PC-9 (cell line): Measurements from ENCODE around the gene CD48.

Experiments used
- EZH2 ChIP-seq: fragments of 200-600 bp; sonication (generic); IDR thresholded peaks from 2 replicates; pipeline ENCODE4 v1.8.0; 2017; ENCODE audit warnings: antibody characterized with exemption, low read depth
- TF ChIP-seq, protein P1 (sequence below): fragments of 200-600 bp; sonication (generic); conservative IDR thresholded peaks from 2 replicates; pipeline ENCODE4 v1.6.1; 2017; ENCODE audit warnings: mixed run types, antibody characterized with exemption, mild to moderate bottlenecking, moderate library complexity

- TF ChIP-seq, protein P1, sequence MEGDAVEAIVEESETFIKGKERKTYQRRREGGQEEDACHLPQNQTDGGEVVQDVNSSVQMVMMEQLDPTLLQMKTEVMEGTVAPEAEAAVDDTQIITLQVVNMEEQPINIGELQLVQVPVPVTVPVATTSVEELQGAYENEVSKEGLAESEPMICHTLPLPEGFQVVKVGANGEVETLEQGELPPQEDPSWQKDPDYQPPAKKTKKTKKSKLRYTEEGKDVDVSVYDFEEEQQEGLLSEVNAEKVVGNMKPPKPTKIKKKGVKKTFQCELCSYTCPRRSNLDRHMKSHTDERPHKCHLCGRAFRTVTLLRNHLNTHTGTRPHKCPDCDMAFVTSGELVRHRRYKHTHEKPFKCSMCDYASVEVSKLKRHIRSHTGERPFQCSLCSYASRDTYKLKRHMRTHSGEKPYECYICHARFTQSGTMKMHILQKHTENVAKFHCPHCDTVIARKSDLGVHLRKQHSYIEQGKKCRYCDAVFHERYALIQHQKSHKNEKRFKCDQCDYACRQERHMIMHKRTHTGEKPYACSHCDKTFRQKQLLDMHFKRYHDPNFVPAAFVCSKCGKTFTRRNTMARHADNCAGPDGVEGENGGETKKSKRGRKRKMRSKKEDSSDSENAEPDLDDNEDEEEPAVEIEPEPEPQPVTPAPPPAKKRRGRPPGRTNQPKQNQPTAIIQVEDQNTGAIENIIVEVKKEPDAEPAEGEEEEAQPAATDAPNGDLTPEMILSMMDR: no peak
- no peak for TF ChIP-seq EZH2
These were observed 37.2 kb downstream of the CD48 start for GRCh38 chr1:160674415-160674814.
